Right lobe of liver (tissue), 6 donors: ENCODE measurements around the gene GRHL3. TPM values are rescaled to one million over a fixed set of nuclear protein-coding genes. Genes with fewer than 3 reads are reported as not detected.

Experiments
- ATAC-seq, 4 donors: fragments of 200-7000 bp; cut with Tn5 transposase; one replicate each; pipeline ENCODE4 v1.9.1; 2020; ENCODE audit warnings: mild to moderate bottlenecking in 4 of 4, moderate library complexity in 4 of 4
- DNase-seq, 3 donors: peaks; one replicate each; pipeline ENCODE4 v3.0.0-alpha.2; 2020
- H3K27ac ChIP-seq, 3 donors: fragments of 200-600 bp; one replicate each; pipeline ENCODE4 v1.8.0; 2022
- H3K27me3 ChIP-seq, 2 donors: fragments of 200-600 bp; one replicate each; pipeline ENCODE4 v1.8.0; 2022
- H3K36me3 ChIP-seq, 4 donors: fragments of 200-600 bp; sonication (generic) in 1 of 4; one replicate each; pipeline versions ENCODE4 v1.5.1 to v1.8.0; 2017 to 2022; ENCODE audit warnings: control low read depth in 1 of 4
- H3K4me1 ChIP-seq, 4 donors: fragments of 200-600 bp; sonication (generic) in 1 of 4; one replicate each; pipeline versions ENCODE4 v1.5.1 to v1.8.0; 2017 to 2022; ENCODE audit warnings: control low read depth in 1 of 4
- H3K4me3 ChIP-seq, 3 donors: fragments of 200-600 bp; one replicate each; pipeline ENCODE4 v1.8.0; 2022
- H3K9me3 ChIP-seq, 4 donors: fragments of 200-600 bp; sonication (generic) in 1 of 4; one replicate each; pipeline versions ENCODE4 v1.5.1 to v1.8.0; 2017 to 2022; ENCODE audit warnings: control low read depth in 1 of 4
- POLR2A ChIP-seq: fragments of 450-650 bp; IDR thresholded peaks from one replicate; pipeline ENCODE4 v1.6.1; 2017; ENCODE audit warnings: antibody characterized with exemption, mild to moderate bottlenecking
- WGBS: methylation state at CpG from one replicate; pipeline ENCODE4 v1.1.6; 2018; ENCODE audit warnings: low coverage, low lambda C conversion rate; ENCODE audit not compliant: insufficient coverage; ENCODE audit errors: missing lambda C conversion rate; 5-methylcytosine and 5-hydroxymethylcytosine counted together
- intact Hi-C, 2 donors: fragments of 100-400 bp; cut with DNase I; formaldehyde crosslinking; loops; one replicate each; pipeline versions ENCODE4 v1.11.2 to v1.14.1; 2022
- total RNA-seq, 6 experiments: library from RNA; depleted of rRNA in 2 of 6; stranded (reverse); fragments of >200 nt in 2 of 6; fragmentation: NEBNext Ultra II Directional in 3 of 6; extraction: Animal tissue kit (Norgen Biotek cat#: 25700) in 3 of 6; gene quantifications; one replicate each; pipeline versions ENCODE4 v1.1.0 to v1.2.4, GENCODE V29; 2016 to 2023
- TF ChIP-seq, protein P1 (sequence below), 4 donors: fragments of 200-600 bp in 3 of 4; fragments of 450-650 bp in 1 of 4; IDR thresholded peaks; one replicate each; pipeline versions ENCODE4 v1.5.1 to v1.8.0; 2016 to 2022; ENCODE audit warnings: antibody characterized with exemption in 4 of 4, mild to moderate bottlenecking in 2 of 4
- donor health status: DM: no; HTN: yes; CAD: no.
- donor health status: DM: no; HTN: no; CAD: no.
- donor health status: DM: no; HTN: no; CAD: no.
- donor health status: DM: no; HTN: yes; CAD: no.
- donor health status: DM: no; HTN: yes; CAD: no.

GRHL3 gene
- total RNA-seq, 6 experiments from 2014 or later = 0.20 to 1.00 (median 0.26) TPM; not detected in 1

DNA sequence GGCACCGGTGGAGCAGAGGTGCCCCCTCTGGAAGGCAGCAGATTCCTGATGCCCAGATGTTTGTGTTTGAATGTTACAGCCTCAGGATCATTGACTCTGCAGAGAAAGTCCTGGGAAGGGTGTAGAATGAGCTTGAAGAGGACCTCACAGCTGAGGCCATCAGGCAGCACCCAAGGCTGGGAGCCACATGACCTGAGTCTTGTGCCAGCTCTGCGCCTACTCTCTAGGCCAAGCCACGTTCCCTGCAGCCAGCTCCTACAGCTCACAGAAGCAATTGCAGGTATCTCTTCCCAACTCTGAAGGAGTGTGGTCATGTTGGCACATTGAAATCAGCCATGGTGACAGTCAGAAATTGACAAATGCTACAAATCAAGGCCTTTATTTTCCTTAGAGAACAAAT is 36.3 kb downstream of the GRHL3 start:
- WGBS = no CpG with 5 or more reads among the region's 3 CpGs

DNA sequence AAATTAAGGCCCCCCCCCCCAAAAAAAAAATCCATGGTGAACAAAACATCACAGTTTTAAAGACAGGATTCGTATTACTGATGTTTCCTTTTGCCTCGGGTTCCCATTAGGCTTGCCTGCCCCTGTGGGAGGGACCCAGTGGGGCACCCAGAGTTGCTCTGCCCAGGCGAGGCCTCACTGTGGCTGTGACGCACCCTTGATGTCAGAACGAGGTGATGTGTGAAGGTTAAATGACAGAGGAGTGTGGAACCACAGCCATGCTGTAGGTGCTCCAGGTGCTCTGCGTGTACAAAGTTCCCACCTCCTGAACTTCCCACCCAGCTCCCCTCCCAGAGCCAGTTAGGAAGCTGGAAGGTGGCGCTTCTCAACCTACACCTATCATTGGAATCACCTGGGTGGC is 37.9 kb downstream of the GRHL3 start:
- DNase-seq = no peak
- 71% methylated on average over 2 of the region's 7 CpGs for whole genome bisulfite sequencing

More for the DNA sequence above, 36.3 kb downstream of the GRHL3 start:
- Histone ChIP-seq H3K36me3 (no peaks in the 10 kb centered on the region), H3K9me3 (no peaks in the 10 kb centered on the region), H3K4me1 (no peaks in the 10 kb centered on the region), H3K27ac (no peak overlapping the region), H3K4me3 (no peak overlapping the region), H3K27me3 (no peaks in the 10 kb centered on the region)
- intact Hi-C loops = no loop called here
- no peak for ATAC-seq
- no peak for TF ChIP-seq POLR2A
- TF ChIP-seq, protein P1, sequence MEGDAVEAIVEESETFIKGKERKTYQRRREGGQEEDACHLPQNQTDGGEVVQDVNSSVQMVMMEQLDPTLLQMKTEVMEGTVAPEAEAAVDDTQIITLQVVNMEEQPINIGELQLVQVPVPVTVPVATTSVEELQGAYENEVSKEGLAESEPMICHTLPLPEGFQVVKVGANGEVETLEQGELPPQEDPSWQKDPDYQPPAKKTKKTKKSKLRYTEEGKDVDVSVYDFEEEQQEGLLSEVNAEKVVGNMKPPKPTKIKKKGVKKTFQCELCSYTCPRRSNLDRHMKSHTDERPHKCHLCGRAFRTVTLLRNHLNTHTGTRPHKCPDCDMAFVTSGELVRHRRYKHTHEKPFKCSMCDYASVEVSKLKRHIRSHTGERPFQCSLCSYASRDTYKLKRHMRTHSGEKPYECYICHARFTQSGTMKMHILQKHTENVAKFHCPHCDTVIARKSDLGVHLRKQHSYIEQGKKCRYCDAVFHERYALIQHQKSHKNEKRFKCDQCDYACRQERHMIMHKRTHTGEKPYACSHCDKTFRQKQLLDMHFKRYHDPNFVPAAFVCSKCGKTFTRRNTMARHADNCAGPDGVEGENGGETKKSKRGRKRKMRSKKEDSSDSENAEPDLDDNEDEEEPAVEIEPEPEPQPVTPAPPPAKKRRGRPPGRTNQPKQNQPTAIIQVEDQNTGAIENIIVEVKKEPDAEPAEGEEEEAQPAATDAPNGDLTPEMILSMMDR (IDR thresholded peaks at IDR 0.05) = no peak
- no peak for DNase-seq

GRCh38 chr1:24360681-24361080 is 41.5 kb downstream of the GRHL3 start:
- TF ChIP-seq, protein P1 (IDR thresholded peaks at IDR 0.05) = no peak
- TF ChIP-seq POLR2A = no peak
- no peak for DNase-seq
- Histone ChIP-seq H3K27me3 (no peaks in the 10 kb centered on the region), H3K27ac (no peak overlapping the region), H3K9me3 (no peaks in the 10 kb centered on the region), H3K4me3 (no peak overlapping the region), H3K4me1 (no peaks in the 10 kb centered on the region), H3K36me3 (no peaks in the 10 kb centered on the region)
- WGBS = 98% methylated on average over 9 of the region's 10 CpGs
- intact Hi-C loops = no loop called here
- no peak for ATAC-seq

More for the DNA sequence above, 37.9 kb downstream of the GRHL3 start:
- H3K36me3 ChIP-seq = no peaks in the 10 kb centered on the region
- TF ChIP-seq POLR2A = no peak
- TF ChIP-seq, protein P1 (IDR thresholded peaks at IDR 0.05) = no peak
- intact Hi-C loops = no loop called here
- H3K4me1 ChIP-seq = no peaks in the 10 kb centered on the region
- no peaks in the 10 kb centered on the region for H3K9me3 ChIP-seq
- ATAC-seq = no peak
- H3K27me3 ChIP-seq = no peaks in the 10 kb centered on the region
- H3K4me3 ChIP-seq = no peak overlapping the region
- H3K27ac ChIP-seq = no peak overlapping the region

DNA sequence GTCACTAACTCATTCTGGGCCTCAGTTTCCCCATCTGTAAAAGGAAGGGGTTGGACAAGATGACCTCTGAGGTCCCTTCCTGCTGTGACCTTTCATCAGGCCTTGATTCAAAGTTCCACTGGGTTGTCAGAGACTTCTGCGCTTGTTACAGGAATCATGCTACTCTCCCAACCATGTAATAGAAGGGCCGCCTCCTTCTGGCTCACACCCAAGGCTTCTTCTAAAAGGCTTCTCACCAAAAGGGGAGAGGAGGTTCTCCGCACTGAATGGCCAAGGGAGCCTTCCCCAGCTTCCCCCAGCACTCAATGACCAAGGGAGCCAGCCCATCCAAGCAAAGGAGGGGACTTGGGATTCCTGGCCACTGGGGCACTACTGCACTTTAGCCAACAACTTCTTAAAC is 42.7 kb downstream of the GRHL3 start:
- intact Hi-C loops = no loop called here
- no peaks in the 10 kb centered on the region for H3K27me3 ChIP-seq
- H3K27ac ChIP-seq = no peak overlapping the region
- H3K4me1 ChIP-seq = no peaks in the 10 kb centered on the region
- no peak overlapping the region for H3K4me3 ChIP-seq
- H3K36me3 ChIP-seq = no peaks in the 10 kb centered on the region
- TF ChIP-seq, protein P1 (IDR thresholded peaks at IDR 0.05) = no peak
- TF ChIP-seq POLR2A = no peak
- no peaks in the 10 kb centered on the region for H3K9me3 ChIP-seq
- ATAC-seq (no peak), DNase-seq (no peak)
- WGBS = 87% methylated on average over 3 of the region's 3 CpGs

DNA sequence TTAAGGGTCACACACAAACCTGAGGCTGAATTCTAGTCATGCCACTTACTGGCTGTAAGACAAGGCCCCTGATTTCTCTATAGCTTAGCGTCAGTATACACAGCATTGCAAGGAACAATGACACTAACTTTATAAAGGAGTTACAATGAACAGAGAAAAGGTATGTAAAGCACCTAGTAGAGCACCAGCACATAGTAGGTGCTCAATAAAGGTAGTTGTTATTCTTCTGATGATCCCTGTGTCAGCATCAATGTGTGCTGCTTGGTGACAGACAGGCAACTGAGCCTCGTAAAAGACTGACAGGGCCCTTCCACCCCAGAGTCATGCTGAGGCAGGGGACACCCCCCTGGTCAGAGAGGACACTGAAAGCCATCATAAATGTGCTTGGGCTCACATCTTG is 43.2 kb downstream of the GRHL3 start:
- Histone ChIP-seq H3K9me3 (no peaks in the 10 kb centered on the region), H3K36me3 (no peaks in the 10 kb centered on the region), H3K27ac (no peak overlapping the region), H3K4me1 (no peaks in the 10 kb centered on the region), H3K27me3 (no peaks in the 10 kb centered on the region), H3K4me3 (no peak overlapping the region)
- TF ChIP-seq POLR2A = no peak
- TF ChIP-seq, protein P1 (IDR thresholded peaks at IDR 0.05) = no peak
- ATAC-seq (no peak), DNase-seq (no peak)
- intact Hi-C loops = no loop called here
- 90% methylated on average over 2 of the region's 2 CpGs for WGBS
